Vagina (tissue), 2 donors: Measurements from ENCODE around the gene ELF4. TPM values are rescaled to one million over a fixed set of nuclear protein-coding genes. Genes with fewer than 3 reads are reported as not detected.

Experiments
- DNase-seq, 2 donors: peaks; one replicate each; pipeline ENCODE4 v3.0.0-alpha.2; 2017; ENCODE audit errors: extremely low spot score in 2 of 2
- H3K27ac ChIP-seq: fragments of 200-600 bp; sonication (generic); one replicate; pipeline ENCODE4 v1.5.1; 2019
- H3K27me3 ChIP-seq: fragments of 200-600 bp; sonication (generic); one replicate; pipeline ENCODE4 v1.5.1; 2019
- H3K36me3 ChIP-seq, 2 donors: fragments of 200-600 bp; sonication (generic); one replicate each; pipeline ENCODE4 v1.5.1; 2017 to 2019
- H3K4me1 ChIP-seq: fragments of 200-600 bp; sonication (generic); one replicate; pipeline ENCODE4 v1.5.1; 2019
- H3K4me3 ChIP-seq, 2 donors: fragments of 200-600 bp; sonication (generic); 1 replicate in 1 of 2; 2 replicates in 1 of 2; pipeline ENCODE4 v1.5.1; 2016 to 2019
- H3K9me3 ChIP-seq: fragments of 200-600 bp; sonication (generic); one replicate; pipeline ENCODE4 v1.5.1; 2019
- CTCF ChIP-seq, 3 experiments: fragments of 450-650 bp in 2 of 3; fragments of 200-600 bp in 1 of 3; sonication (generic) in 1 of 3; IDR thresholded peaks; one replicate each; pipeline ENCODE4 v1.5.1; 2017 to 2019; ENCODE audit warnings: antibody characterized with exemption in 3 of 3, mild to moderate bottlenecking in 2 of 3, moderate library complexity in 2 of 3
- POLR2A ChIP-seq, 2 donors: fragments of 450-650 bp; IDR thresholded peaks; one replicate each; pipeline ENCODE4 v1.6.1; 2017; ENCODE audit warnings: antibody characterized with exemption in 2 of 2, mild to moderate bottlenecking in 2 of 2, moderate library complexity in 2 of 2
- POLR2AphosphoS5 ChIP-seq, 2 donors: sonication (generic); formaldehyde crosslinking; IDR thresholded peaks; one replicate each; pipeline ENCODE4 v1.9.0; 2017; ENCODE audit warnings: antibody characterized with exemption in 2 of 2, mild to moderate bottlenecking in 2 of 2, low read depth in 1 of 2; ENCODE audit not compliant: insufficient read depth in 1 of 2
- intact Hi-C: fragments of 100-400 bp; cut with DNase I; formaldehyde crosslinking; loops from one replicate; pipeline ENCODE4 v1.15.1; 2023
- total RNA-seq: library from RNA; depleted of rRNA; stranded (reverse); fragments of >200 nt; gene quantifications from one replicate; pipeline ENCODE4 v1.2.3, GENCODE V29; 2016

Gene ELF4
- total RNA-seq, 1 donor from 2014 or later, result 14.7 TPM

- peaks cover 57% of the 10 kb centered on the region for H3K4me1 ChIP-seq
- TF ChIP-seq POLR2A (IDR thresholded peaks at IDR 0.05) (no peak), POLR2AphosphoS5 (IDR thresholded peaks at IDR 0.05; ENCODE audit: insufficient read depth in 1 of 2, low read depth in 1 of 2) (peak in 1 of 2 donors; percentile 29), CTCF (IDR thresholded peaks at IDR 0.05) (no peak)
- DNase-seq, result no peak
- no peaks in the 10 kb centered on the region for H3K27me3 ChIP-seq
- no peaks in the 10 kb centered on the region for H3K36me3 ChIP-seq
- no peaks in the 10 kb centered on the region for H3K9me3 ChIP-seq
- intact Hi-C loops, result no loop called here
- H3K4me3 ChIP-seq, result no peak overlapping the region
- H3K27ac ChIP-seq, result peak overlapping the region; percentile 36
Measured at GRCh38 chrX:130106071-130106470, 4.2 kb downstream of the ELF4 start.

DNA sequence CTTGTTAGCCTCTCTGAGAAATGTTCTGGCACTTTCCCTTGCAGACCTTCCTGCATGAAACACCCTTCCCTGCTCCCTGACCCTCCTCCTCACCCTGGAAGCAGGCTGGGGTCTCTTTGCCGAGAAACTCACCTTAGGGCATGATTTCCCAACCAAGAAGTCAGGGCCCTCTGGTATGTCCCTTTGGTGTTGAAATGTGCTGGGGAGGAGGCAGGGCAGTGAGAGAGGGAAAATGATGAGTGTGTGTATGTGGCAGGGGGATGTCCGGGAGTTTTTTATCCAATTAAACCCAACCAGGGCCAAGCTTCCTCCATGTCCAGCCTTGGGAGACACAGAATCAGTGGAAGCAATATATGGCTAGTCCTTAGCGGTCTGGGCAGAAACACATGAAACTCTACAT lies 5.1 kb downstream of the ELF4 start:
- H3K9me3 ChIP-seq, result no peaks in the 10 kb centered on the region
- TF ChIP-seq POLR2A (IDR thresholded peaks at IDR 0.05), result no peak
- TF ChIP-seq CTCF (IDR thresholded peaks at IDR 0.05), result no peak
- no peak for TF ChIP-seq POLR2AphosphoS5 (IDR thresholded peaks at IDR 0.05; ENCODE audit: insufficient read depth in 1 of 2, low read depth in 1 of 2)
- H3K27me3 ChIP-seq, result no peaks in the 10 kb centered on the region
- no peak overlapping the region for H3K4me3 ChIP-seq
- H3K27ac ChIP-seq, result peak overlapping the region; percentile 17
- no peak for DNase-seq
- intact Hi-C loops, result no loop called here
- H3K36me3 ChIP-seq, result no peaks in the 10 kb centered on the region
- H3K4me1 ChIP-seq, result peaks cover 64% of the 10 kb centered on the region

GRCh38 chrX:130103605-130104004 lies 6.7 kb downstream of the ELF4 start:
- H3K27ac ChIP-seq, result no peak overlapping the region
- H3K4me1 ChIP-seq, result peaks cover 71% of the 10 kb centered on the region
- no peaks in the 10 kb centered on the region for H3K27me3 ChIP-seq
- H3K36me3 ChIP-seq, result no peaks in the 10 kb centered on the region
- TF ChIP-seq POLR2AphosphoS5 (IDR thresholded peaks at IDR 0.05; ENCODE audit: insufficient read depth in 1 of 2, low read depth in 1 of 2), result no peak
- no peak overlapping the region for H3K4me3 ChIP-seq
- H3K9me3 ChIP-seq, result no peaks in the 10 kb centered on the region
- intact Hi-C loops, result no loop called here
- DNase-seq, result no peak

DNA sequence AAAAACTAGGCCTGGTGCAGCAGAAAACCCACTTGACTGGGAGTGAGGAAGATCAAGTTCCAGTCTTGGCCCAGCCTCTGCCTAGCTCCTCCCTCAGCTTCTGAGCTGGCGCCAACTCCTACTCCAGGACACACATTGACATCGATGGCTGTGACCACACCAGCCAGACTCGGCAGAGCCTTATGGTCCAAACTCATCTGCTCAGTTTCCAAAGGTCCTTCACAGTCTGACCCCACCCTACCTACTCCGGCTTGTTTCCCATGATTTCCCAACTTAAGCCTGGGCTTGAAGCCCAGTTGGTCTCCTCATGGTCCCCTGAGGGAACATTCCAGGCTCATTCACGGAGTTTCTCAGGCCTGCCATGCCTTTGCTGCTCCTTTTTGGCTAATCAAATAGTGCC lies 10.1 kb downstream of the ELF4 start:
- no peaks in the 10 kb centered on the region for H3K27me3 ChIP-seq
- no peak overlapping the region for H3K4me3 ChIP-seq
- peak overlapping the region; percentile 48 for H3K27ac ChIP-seq
- no peaks in the 10 kb centered on the region for H3K9me3 ChIP-seq
- no peak for TF ChIP-seq POLR2A (IDR thresholded peaks at IDR 0.05)
- no peaks in the 10 kb centered on the region for H3K36me3 ChIP-seq
- no peak for DNase-seq
- peaks cover 49% of the 10 kb centered on the region for H3K4me1 ChIP-seq
- intact Hi-C loops, result no loop called here

GRCh38 chrX:130098210-130098552 lies 12.1 kb downstream of the ELF4 start:
- Histone ChIP-seq H3K4me3 (no peak overlapping the region), H3K36me3 (no peaks in the 10 kb centered on the region), H3K4me1 (peaks cover 35% of the 10 kb centered on the region), H3K27me3 (no peaks in the 10 kb centered on the region), H3K9me3 (no peaks in the 10 kb centered on the region), H3K27ac (peak overlapping the region; percentile 48)
- no peak for DNase-seq
- TF ChIP-seq POLR2AphosphoS5 (IDR thresholded peaks at IDR 0.05; ENCODE audit: insufficient read depth in 1 of 2, low read depth in 1 of 2), result no peak
- TF ChIP-seq CTCF (IDR thresholded peaks at IDR 0.05), result no peak
- no peak for TF ChIP-seq POLR2A (IDR thresholded peaks at IDR 0.05)
- intact Hi-C loops, result no loop called here

DNA sequence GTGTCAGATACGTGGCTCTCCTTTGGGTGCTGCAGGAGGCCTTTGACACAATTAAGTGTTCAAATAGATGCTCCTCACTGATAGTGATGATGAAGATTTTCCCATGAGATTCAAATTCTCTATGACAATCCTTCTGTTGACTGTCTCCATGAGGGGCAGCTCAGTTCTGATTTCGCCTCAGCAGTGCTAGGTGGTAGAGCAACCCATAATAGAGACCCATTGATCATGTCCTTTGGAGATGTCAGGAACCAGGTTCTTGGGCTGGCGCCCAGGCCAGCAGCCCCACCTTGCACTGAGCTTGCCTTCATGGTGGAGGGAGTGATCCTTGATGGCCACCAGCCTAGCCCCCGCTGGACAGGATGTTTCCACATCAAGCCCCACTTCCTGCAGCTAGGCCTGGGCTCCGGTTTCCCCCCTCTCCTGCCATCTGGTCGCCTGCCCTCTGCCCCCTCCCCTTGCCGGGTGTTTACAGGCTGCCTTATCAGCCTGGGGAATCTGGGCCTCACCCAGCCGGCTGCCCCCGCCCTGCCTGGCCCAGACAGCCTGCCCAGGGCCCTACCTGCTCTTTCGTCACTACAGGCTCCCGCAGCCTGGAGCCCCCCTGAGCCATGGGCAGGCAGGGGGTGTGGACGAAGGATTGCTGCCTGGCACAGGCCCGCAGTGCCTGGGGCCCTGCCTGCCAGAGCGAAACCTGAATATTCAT lies 12.6 kb downstream of the ELF4 start:
- intact Hi-C loops, result no loop called here
- H3K9me3 ChIP-seq, result no peaks in the 10 kb centered on the region
- TF ChIP-seq POLR2AphosphoS5 (IDR thresholded peaks at IDR 0.05; ENCODE audit: insufficient read depth in 1 of 2, low read depth in 1 of 2) (peak in 1 of 2 donors; percentile 28), POLR2A (IDR thresholded peaks at IDR 0.05) (no peak)
- H3K27me3 ChIP-seq, result no peaks in the 10 kb centered on the region
- peaks cover 38% of the 10 kb centered on the region for H3K4me1 ChIP-seq
- H3K27ac ChIP-seq, result no peak overlapping the region
- no peaks in the 10 kb centered on the region for H3K36me3 ChIP-seq
- no peak for DNase-seq
- H3K4me3 ChIP-seq, result no peak overlapping the region
